ENCODE data around the gene IFITM10. TPM values are rescaled to one million over a fixed set of nuclear protein-coding genes. Genes with fewer than 3 reads are reported as not detected.

IFITM10 gene
- total RNA-seq, 3 donors from 2014 or later: 0.46 to 2.8 (median 1.9) TPM

- peak in 1 of 3 donors; percentile 53 for DNase-seq
- H3K4me3 ChIP-seq: no peak overlapping the region
- intact Hi-C loops (cut with DNase I, micrococcal nuclease): loop anchor here in 1 of 2 donors (5.0 kb wide), 1 partner anchor 72 kb away; the partner anchor contains the start of gene SYT8
- H3K9me3 ChIP-seq: no peaks in the 10 kb centered on the region
- H3K4me1 ChIP-seq (ENCODE audit: low read depth): peaks cover 39% of the 10 kb centered on the region
- peaks cover 10% of the 10 kb centered on the region for H3K36me3 ChIP-seq (ENCODE audit: low read depth)
- no peak for TF ChIP-seq CTCF (IDR thresholded peaks at IDR 0.05)
- no peak for ATAC-seq
Observed at GRCh38 chr11:1759851-1760220, 9.4 kb upstream of the IFITM10 start.

GRCh38 chr11:1759151-1759850 lies 8.9 kb upstream of the IFITM10 start:
- intact Hi-C loops (cut with DNase I, micrococcal nuclease): no loop called here
- TF ChIP-seq CTCF (IDR thresholded peaks at IDR 0.05): no peak
- H3K4me1 ChIP-seq (ENCODE audit: low read depth): peaks cover 39% of the 10 kb centered on the region
- DNase-seq (peak in 2 of 3 donors; percentile 43 to 57), ATAC-seq (no peak)
- H3K9me3 ChIP-seq: no peaks in the 10 kb centered on the region
- H3K36me3 ChIP-seq (ENCODE audit: low read depth): peaks cover 10% of the 10 kb centered on the region
- no peak overlapping the region for H3K4me3 ChIP-seq

GRCh38 chr11:1758611-1759150 lies 8.3 kb upstream of the IFITM10 start:
- no peak for ATAC-seq
- Histone ChIP-seq H3K36me3 (ENCODE audit: low read depth) (peaks cover 10% of the 10 kb centered on the region), H3K9me3 (no peaks in the 10 kb centered on the region), H3K4me3 (no peak overlapping the region), H3K4me1 (ENCODE audit: low read depth) (peaks cover 39% of the 10 kb centered on the region)
- intact Hi-C loops (cut with DNase I, micrococcal nuclease): no loop called here
- peak in 2 of 3 donors; percentile 37 to 49 for DNase-seq
- no peak for TF ChIP-seq CTCF (IDR thresholded peaks at IDR 0.05)

GRCh38 chr11:1757861-1758610 lies 7.6 kb upstream of the IFITM10 start:
- DNase-seq: peak; percentile 55 to 83 (median 68)
- peak; percentile 28 for ATAC-seq
- no peak overlapping the region for H3K4me3 ChIP-seq
- H3K9me3 ChIP-seq: no peaks in the 10 kb centered on the region
- intact Hi-C loops (cut with DNase I, micrococcal nuclease): no loop called here
- peaks cover 38% of the 10 kb centered on the region for H3K4me1 ChIP-seq (ENCODE audit: low read depth)
- H3K36me3 ChIP-seq (ENCODE audit: low read depth): peaks cover 10% of the 10 kb centered on the region
- TF ChIP-seq CTCF (IDR thresholded peaks at IDR 0.05): no peak

- intact Hi-C loops (cut with DNase I, micrococcal nuclease): no loop called here
- no peaks in the 10 kb centered on the region for H3K9me3 ChIP-seq
- H3K4me1 ChIP-seq (ENCODE audit: low read depth): peaks cover 28% of the 10 kb centered on the region
- ATAC-seq (no peak), DNase-seq (peak in 2 of 3 donors; percentile 32 to 61)
- no peak for TF ChIP-seq CTCF (IDR thresholded peaks at IDR 0.05)
- peaks cover 10% of the 10 kb centered on the region for H3K36me3 ChIP-seq (ENCODE audit: low read depth)
- H3K4me3 ChIP-seq: no peak overlapping the region
Observed at GRCh38 chr11:1756791-1757771, 6.7 kb upstream of the IFITM10 start.
